HepG2 (cell line): ENCODE measurements around the gene AEN. TPM values are rescaled to one million over a fixed set of nuclear protein-coding genes. Genes with fewer than 3 reads are reported as not detected.
A peak's percentile ranks its signal among the peaks of the same experiment; 100 is the strongest.

Experiments
- ATF1 ChIP-seq: IDR thresholded peaks from 2 replicates; pipeline ENCODE4 v1.6.1; 2016; ENCODE audit warnings: mild to moderate bottlenecking, control low read depth
- ATF2 ChIP-seq: sonication (generic); formaldehyde crosslinking; IDR thresholded peaks from 2 replicates; pipeline ENCODE4 v1.4.0; 2020; ENCODE audit warnings: missing genetic modification reagents
- CBFB ChIP-seq: sonication (generic); formaldehyde crosslinking; IDR thresholded peaks from 2 replicates; pipeline ENCODE4 v1.4.0; 2020; ENCODE audit warnings: missing genetic modification reagents
- CBX2 ChIP-seq, 2 experiments: fragments of 200-600 bp in 1 of 2; sonication (generic); formaldehyde crosslinking in 1 of 2; IDR thresholded peaks; 2 replicates each; pipeline versions ENCODE4 v1.7.0 to v1.8.1; 2018 to 2022; ENCODE audit warnings: low read depth in 2 of 2, low read length in 1 of 2, mild to moderate bottlenecking in 1 of 2, missing genetic modification reagents in 1 of 2
- CC2D1A ChIP-seq: sonication (generic); formaldehyde crosslinking; IDR thresholded peaks from 2 replicates; pipeline ENCODE4 v1.8.1; 2023; ENCODE audit warnings: mild to moderate bottlenecking, missing genetic modification reagents
- FOSL1 ChIP-seq: sonication (generic); formaldehyde crosslinking; IDR thresholded peaks from 2 replicates; pipeline ENCODE4 v1.9.0; 2021; ENCODE audit warnings: missing genetic modification reagents, borderline replicate concordance
- FOXC1 ChIP-seq: sonication (generic); formaldehyde crosslinking; IDR thresholded peaks from 2 replicates; pipeline ENCODE4 v1.8.0; 2022; ENCODE audit warnings: mild to moderate bottlenecking, missing genetic modification reagents, borderline replicate concordance
- GFI1 ChIP-seq: sonication (generic); formaldehyde crosslinking; IDR thresholded peaks from 2 replicates; pipeline ENCODE4 v1.5.0; 2020; ENCODE audit warnings: missing genetic modification reagents, mild to moderate bottlenecking, borderline replicate concordance
- HNRNPL ChIP-seq: fragments of 200-400 bp; formaldehyde crosslinking; IDR thresholded peaks from 2 replicates; pipeline ENCODE4 v1.6.1; 2017; ENCODE audit warnings: mild to moderate bottlenecking, low read depth, low read length
- KMT2B ChIP-seq: IDR thresholded peaks from 2 replicates; pipeline ENCODE4 v1.6.1; 2016; ENCODE audit warnings: missing genetic modification reagents, missing compliant biosample characterization
- REXO4 ChIP-seq: sonication (generic); formaldehyde crosslinking; IDR thresholded peaks from 2 replicates; pipeline ENCODE4 v1.8.0; 2022; ENCODE audit warnings: missing genetic modification reagents, mild to moderate bottlenecking, borderline replicate concordance
- RXRA ChIP-seq: sonication (generic); formaldehyde crosslinking; IDR thresholded peaks from 2 replicates; pipeline ENCODE4 v1.5.1; 2020; ENCODE audit warnings: missing genetic modification reagents
- SETDB1 ChIP-seq: sonication (generic); formaldehyde crosslinking; IDR thresholded peaks from 2 replicates; pipeline ENCODE4 v1.5.1; 2020; ENCODE audit warnings: missing genetic modification reagents, mild to moderate bottlenecking, borderline replicate concordance
- SRSF9 ChIP-seq: fragments of 200-400 bp; formaldehyde crosslinking; IDR thresholded peaks from 2 replicates; pipeline ENCODE4 v1.6.1; 2018; ENCODE audit warnings: borderline replicate concordance, mild to moderate bottlenecking, low read depth, low read length; ENCODE audit not compliant: insufficient read depth, poor library complexity, severe bottlenecking
- TBX2 ChIP-seq: sonication (generic); formaldehyde crosslinking; IDR thresholded peaks from 2 replicates; pipeline ENCODE4 v1.5.0; 2020; ENCODE audit warnings: missing genetic modification reagents, mild to moderate bottlenecking, borderline replicate concordance
- ZFAT ChIP-seq: sonication (generic); formaldehyde crosslinking; conservative IDR thresholded peaks from 2 replicates; pipeline ENCODE4 v1.8.1; 2023; ENCODE audit warnings: missing genetic modification reagents, inconsistent platforms
- ZNF552 ChIP-seq: sonication (generic); formaldehyde crosslinking; IDR thresholded peaks from 2 replicates; pipeline ENCODE4 v1.9.0; 2022; ENCODE audit warnings: missing genetic modification reagents, mild to moderate bottlenecking, borderline replicate concordance
- ZNF672 ChIP-seq: sonication (generic); formaldehyde crosslinking; IDR thresholded peaks from 2 replicates; pipeline ENCODE4 v1.8.1; 2022; ENCODE audit warnings: missing genetic modification reagents
- ZNF776 ChIP-seq: sonication (generic); formaldehyde crosslinking; IDR thresholded peaks from 2 replicates; pipeline ENCODE4 v1.4.0; 2020; ENCODE audit warnings: mild to moderate bottlenecking, missing genetic modification reagents
- ZZZ3 ChIP-seq: sonication (generic); formaldehyde crosslinking; IDR thresholded peaks from 2 replicates; pipeline ENCODE4 v1.4.0; 2020; ENCODE audit warnings: missing genetic modification reagents, mild to moderate bottlenecking, borderline replicate concordance
- polyA plus RNA-seq, 8 experiments: library from polyadenylated mRNA; depleted of rRNA in 3 of 8; stranded (reverse) in 7 of 8; unstranded in 1 of 8; fragments of >200 nt; fragmentation: Illumina TruSeq in 4 of 8; extraction: Trizol in 4 of 8; gene quantifications; 2 replicates each; pipeline versions ENCODE4 v1.2.1 to v1.2.3, GENCODE V29; 2011 to 2016; ENCODE audit warnings: low read depth in 4 of 8, missing spikeins in 1 of 8, mixed read lengths in 1 of 8; ENCODE audit not compliant: insufficient read depth in 1 of 8
- total RNA-seq, 5 experiments: library from RNA; depleted of rRNA; stranded (reverse); fragments of >200 nt; fragmentation: Illumina TruSeq; extraction: Trizol; gene quantifications; 2 replicates each; pipeline ENCODE4 v1.2.3, GENCODE V29; 2016; ENCODE audit warnings: low read depth in 1 of 5
- TF ChIP-seq, protein P1 (sequence below): sonication (generic); formaldehyde crosslinking; IDR thresholded peaks from 2 replicates; pipeline ENCODE4 v1.4.0; 2020; ENCODE audit warnings: low read depth, mild to moderate bottlenecking, missing genetic modification reagents
- TF ChIP-seq, protein P2 (sequence below): sonication (generic); formaldehyde crosslinking; IDR thresholded peaks from 2 replicates; pipeline ENCODE4 v1.5.0; 2020; ENCODE audit warnings: missing genetic modification reagents
- TF ChIP-seq, protein P3 (sequence below): sonication (generic); formaldehyde crosslinking; IDR thresholded peaks from 2 replicates; pipeline ENCODE4 v1.8.0; 2022; ENCODE audit warnings: mild to moderate bottlenecking, missing genetic modification reagents, moderate library complexity

The AEN gene
- total and polyA plus RNA-seq, 2 of the 13 experiments (the other 11 are each of a cell fraction or from before 2014, with no cell fraction given): 51.3 to 118 TPM

GRCh38 chr15:88620995-88621772, at the start of gene AEN (continued):
- TF ChIP-seq SRSF9: no peak
- TF ChIP-seq GFI1 (CRISPR knock-in tag): no peak; the same call in 1 of the 2 replicates
- TF ChIP-seq RXRA (CRISPR knock-in tag): peak; percentile 66; the same call in 1 of the 2 replicates
- TF ChIP-seq HNRNPL: no peak
- TF ChIP-seq, protein P1, sequence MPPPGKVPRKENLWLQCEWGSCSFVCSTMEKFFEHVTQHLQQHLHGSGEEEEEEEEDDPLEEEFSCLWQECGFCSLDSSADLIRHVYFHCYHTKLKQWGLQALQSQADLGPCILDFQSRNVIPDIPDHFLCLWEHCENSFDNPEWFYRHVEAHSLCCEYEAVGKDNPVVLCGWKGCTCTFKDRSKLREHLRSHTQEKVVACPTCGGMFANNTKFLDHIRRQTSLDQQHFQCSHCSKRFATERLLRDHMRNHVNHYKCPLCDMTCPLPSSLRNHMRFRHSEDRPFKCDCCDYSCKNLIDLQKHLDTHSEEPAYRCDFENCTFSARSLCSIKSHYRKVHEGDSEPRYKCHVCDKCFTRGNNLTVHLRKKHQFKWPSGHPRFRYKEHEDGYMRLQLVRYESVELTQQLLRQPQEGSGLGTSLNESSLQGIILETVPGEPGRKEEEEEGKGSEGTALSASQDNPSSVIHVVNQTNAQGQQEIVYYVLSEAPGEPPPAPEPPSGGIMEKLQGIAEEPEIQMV (CRISPR knock-in tag): no peak
- peak; percentile 75; the same call in 1 of the 2 replicates for TF ChIP-seq ZNF776 (CRISPR knock-in tag)
- TF ChIP-seq ATF2 (CRISPR knock-in tag): no peak
- peak; percentile 59 for TF ChIP-seq KMT2B (CRISPR knock-in tag)
- TF ChIP-seq, protein P2, sequence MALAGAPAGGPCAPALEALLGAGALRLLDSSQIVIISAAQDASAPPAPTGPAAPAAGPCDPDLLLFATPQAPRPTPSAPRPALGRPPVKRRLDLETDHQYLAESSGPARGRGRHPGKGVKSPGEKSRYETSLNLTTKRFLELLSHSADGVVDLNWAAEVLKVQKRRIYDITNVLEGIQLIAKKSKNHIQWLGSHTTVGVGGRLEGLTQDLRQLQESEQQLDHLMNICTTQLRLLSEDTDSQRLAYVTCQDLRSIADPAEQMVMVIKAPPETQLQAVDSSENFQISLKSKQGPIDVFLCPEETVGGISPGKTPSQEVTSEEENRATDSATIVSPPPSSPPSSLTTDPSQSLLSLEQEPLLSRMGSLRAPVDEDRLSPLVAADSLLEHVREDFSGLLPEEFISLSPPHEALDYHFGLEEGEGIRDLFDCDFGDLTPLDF: peak; percentile 80; the same call in 1 of the 2 replicates
- no peak; the same call in 1 of the 2 replicates for TF ChIP-seq ZZZ3 (CRISPR knock-in tag)
- TF ChIP-seq REXO4: peak; percentile 46; the same call in 1 of the 2 replicates
- peak; percentile 41; the same call in 1 of the 2 replicates for TF ChIP-seq ZNF552 (CRISPR knock-in tag)
- no peak for TF ChIP-seq ZFAT (CRISPR knock-in tag)
- TF ChIP-seq, protein P3, sequence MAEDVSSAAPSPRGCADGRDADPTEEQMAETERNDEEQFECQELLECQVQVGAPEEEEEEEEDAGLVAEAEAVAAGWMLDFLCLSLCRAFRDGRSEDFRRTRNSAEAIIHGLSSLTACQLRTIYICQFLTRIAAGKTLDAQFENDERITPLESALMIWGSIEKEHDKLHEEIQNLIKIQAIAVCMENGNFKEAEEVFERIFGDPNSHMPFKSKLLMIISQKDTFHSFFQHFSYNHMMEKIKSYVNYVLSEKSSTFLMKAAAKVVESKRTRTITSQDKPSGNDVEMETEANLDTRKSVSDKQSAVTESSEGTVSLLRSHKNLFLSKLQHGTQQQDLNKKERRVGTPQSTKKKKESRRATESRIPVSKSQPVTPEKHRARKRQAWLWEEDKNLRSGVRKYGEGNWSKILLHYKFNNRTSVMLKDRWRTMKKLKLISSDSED: no peak
- no peak for TF ChIP-seq ZNF672
- no peak for TF ChIP-seq SETDB1 (CRISPR knock-in tag)
- TF ChIP-seq FOSL1 (CRISPR knock-in tag): no peak
- TF ChIP-seq FOXC1 (CRISPR knock-in tag): no peak
- TF ChIP-seq ATF1 (CRISPR knock-in tag): no peak
- TF ChIP-seq CBX2 (IDR thresholded peaks at IDR 0.05; ENCODE audit: low read depth, low read length): no peak
- no peak for TF ChIP-seq CBX2 (CRISPR knock-in tag; IDR thresholded peaks at IDR 0.05; ENCODE audit: low read depth)
- TF ChIP-seq CC2D1A: no peak
- TF ChIP-seq CBFB (CRISPR knock-in tag): no peak
- peak; percentile 73 for TF ChIP-seq TBX2 (CRISPR knock-in tag)
